Neural progenitor cell (in vitro differentiated cells): ENCODE measurements around the gene DDX47. TPM values are rescaled to one million over a fixed set of nuclear protein-coding genes. Genes with fewer than 3 reads are reported as not detected.
"Not testable (repeated sequence)": the region's sequence is repeated elsewhere in the genome, so short reads cannot be mapped to it uniquely, and the experiment has no call there.

Source experiments
- DNase-seq: peaks from one replicate; pipeline ENCODE4 v3.0.0-alpha.2; 2016; ENCODE audit warnings: low spot score
- H2AFZ ChIP-seq: fragments of 200-600 bp; sonication (generic); replicated peaks from 2 replicates; pipeline ENCODE4 v1.6.1; 2016; ENCODE audit warnings: antibody characterized with exemption
- H3F3A ChIP-seq: fragments of 200-600 bp; sonication (generic); 2 replicates; pipeline ENCODE4 v1.6.1; 2016; ENCODE audit warnings: antibody characterized with exemption, low read depth
- H3K27ac ChIP-seq: fragments of 200-600 bp; sonication (generic); 2 replicates; pipeline ENCODE4 v1.5.1; 2016; ENCODE audit warnings: mild to moderate bottlenecking
- H3K27me3 ChIP-seq: fragments of 200-600 bp; sonication (generic); 2 replicates; pipeline ENCODE4 v1.6.1; 2016; ENCODE audit warnings: mild to moderate bottlenecking, moderate library complexity
- H3K36me3 ChIP-seq: fragments of 200-600 bp; sonication (generic); 2 replicates; pipeline ENCODE4 v1.5.1; 2016
- H3K4me1 ChIP-seq: fragments of 200-600 bp; sonication (generic); 2 replicates; pipeline ENCODE4 v1.6.1; 2016; ENCODE audit warnings: mixed run types
- H3K4me2 ChIP-seq: fragments of 200-600 bp; sonication (generic); 2 replicates; pipeline ENCODE4 v1.6.1; 2016
- H3K4me3 ChIP-seq: fragments of 200-600 bp; sonication (generic); 2 replicates; pipeline ENCODE4 v1.5.1; 2016
- H3K79me2 ChIP-seq: fragments of 200-600 bp; sonication (generic); 2 replicates; pipeline ENCODE4 v1.6.1; 2016; ENCODE audit warnings: low read depth
- H3K9ac ChIP-seq: fragments of 200-600 bp; sonication (generic); 2 replicates; pipeline ENCODE4 v1.6.1; 2016
- H3K9me3 ChIP-seq: fragments of 200-600 bp; sonication (generic); 2 replicates; pipeline ENCODE4 v1.5.1; 2016; ENCODE audit warnings: low read depth
- H4K20me1 ChIP-seq: fragments of 200-600 bp; sonication (generic); 2 replicates; pipeline ENCODE4 v1.6.1; 2016; ENCODE audit warnings: low read depth
- H3K27ac Mint-ChIP-seq: 3 replicates; pipeline ENCODE4 v1.8.0; 2021; ENCODE audit warnings: mixed read lengths
- H3K27me3 Mint-ChIP-seq: 2 replicates; pipeline ENCODE4 v1.8.0; 2022; ENCODE audit warnings: low read depth, mild to moderate bottlenecking, inconsistent platforms, moderate library complexity, mixed read lengths; ENCODE audit not compliant: insufficient read depth
- H3K36me3 Mint-ChIP-seq: 3 replicates; pipeline ENCODE4 v1.8.0; 2021; ENCODE audit warnings: mixed read lengths
- H3K4me1 Mint-ChIP-seq: 3 replicates; pipeline ENCODE4 v1.8.0; 2021; ENCODE audit warnings: mixed read lengths
- H3K4me3 Mint-ChIP-seq: 3 replicates; pipeline ENCODE4 v1.8.0; 2021; ENCODE audit warnings: mild to moderate bottlenecking, moderate library complexity, mixed read lengths
- H3K9me3 Mint-ChIP-seq: 3 replicates; pipeline ENCODE4 v1.8.0; 2020; ENCODE audit warnings: mixed read lengths
- EZH2 ChIP-seq: fragments of 200-600 bp; sonication (generic); IDR thresholded peaks from 2 replicates; pipeline ENCODE4 v1.6.1; 2017; ENCODE audit warnings: antibody characterized with exemption, mild to moderate bottlenecking, moderate library complexity
- EZH2phosphoT487 ChIP-seq: fragments of 200-600 bp; sonication (generic); IDR thresholded peaks from 2 replicates; pipeline ENCODE4 v1.6.1; 2017; ENCODE audit warnings: antibody characterized with exemption
- total RNA-seq: library from RNA; depleted of rRNA; stranded (reverse); fragments of >200 nt; gene quantifications from 2 replicates; pipeline ENCODE4 v1.2.3, GENCODE V29; 2015; ENCODE audit warnings: low replicate concordance
- TF ChIP-seq, protein P1 (sequence below): fragments of 200-600 bp; sonication (generic); IDR thresholded peaks from 2 replicates; pipeline ENCODE4 v1.5.1; 2017; ENCODE audit warnings: antibody characterized with exemption, mild to moderate bottlenecking

The DDX47 gene
- total RNA-seq, 1 donor from 2014 or later: 107 TPM

DNA sequence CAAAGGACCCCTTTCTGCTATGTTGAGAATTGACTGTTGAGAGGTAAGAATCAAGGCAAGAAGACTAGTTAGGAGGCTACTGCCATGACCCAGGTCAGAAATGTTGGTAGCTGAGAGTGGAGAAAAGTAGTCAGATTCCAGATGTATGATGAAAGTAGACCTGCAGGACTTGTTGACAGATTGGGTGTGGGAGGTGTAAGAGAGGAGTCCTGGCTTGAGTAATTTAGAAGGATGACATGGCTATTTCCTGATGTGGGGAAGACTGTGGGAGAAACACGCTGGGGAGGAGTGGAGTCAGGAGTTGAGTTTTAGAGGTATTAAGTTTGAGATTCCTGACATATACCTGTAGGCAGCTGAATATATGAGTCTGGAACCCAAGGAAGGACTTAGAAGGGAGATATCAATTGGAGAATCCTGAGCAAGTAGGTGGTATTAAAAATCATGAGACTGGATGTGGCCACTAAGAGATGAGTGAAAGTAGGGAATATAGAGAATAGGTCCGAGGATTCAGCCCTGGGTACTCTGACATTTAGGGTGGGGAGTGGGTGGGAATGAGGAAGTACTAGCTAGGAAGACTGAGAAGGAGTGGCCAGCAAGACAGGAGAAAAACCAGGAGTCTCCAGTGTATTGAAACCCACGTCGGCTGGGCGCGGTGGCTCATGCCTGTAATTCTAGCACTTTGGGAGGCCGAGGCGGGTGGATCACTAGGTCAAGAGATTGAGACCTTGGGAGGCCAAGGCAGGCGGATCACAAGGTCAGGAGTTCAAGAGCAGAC lies 12.6 kb upstream of the DDX47 start:
- Histone ChIP-seq H3K27me3 (no peaks in the 10 kb centered on the region), H3F3A (peaks cover 4% of the 10 kb centered on the region), H2AFZ (no peak overlapping the region), H3K4me2 (no peak overlapping the region), H3K4me1 (peaks cover 5% of the 10 kb centered on the region), H3K9ac (no peak overlapping the region), H3K4me3 (no peak overlapping the region), H3K9me3 (no peaks in the 10 kb centered on the region), H3K27ac (no peak overlapping the region), H4K20me1 (no peaks in the 10 kb centered on the region), H3K79me2 (no peaks in the 10 kb centered on the region), H3K36me3 (no peaks in the 10 kb centered on the region)
- Mint-ChIP-seq H3K27ac (no peak overlapping the region), H3K27me3 (peaks cover 7% of the 10 kb centered on the region), H3K36me3 (peaks cover 2% of the 10 kb centered on the region), H3K4me1 (peaks cover 13% of the 10 kb centered on the region), H3K9me3 (peaks cover 4% of the 10 kb centered on the region), H3K4me3 (no peak overlapping the region)
- TF ChIP-seq, protein P1, sequence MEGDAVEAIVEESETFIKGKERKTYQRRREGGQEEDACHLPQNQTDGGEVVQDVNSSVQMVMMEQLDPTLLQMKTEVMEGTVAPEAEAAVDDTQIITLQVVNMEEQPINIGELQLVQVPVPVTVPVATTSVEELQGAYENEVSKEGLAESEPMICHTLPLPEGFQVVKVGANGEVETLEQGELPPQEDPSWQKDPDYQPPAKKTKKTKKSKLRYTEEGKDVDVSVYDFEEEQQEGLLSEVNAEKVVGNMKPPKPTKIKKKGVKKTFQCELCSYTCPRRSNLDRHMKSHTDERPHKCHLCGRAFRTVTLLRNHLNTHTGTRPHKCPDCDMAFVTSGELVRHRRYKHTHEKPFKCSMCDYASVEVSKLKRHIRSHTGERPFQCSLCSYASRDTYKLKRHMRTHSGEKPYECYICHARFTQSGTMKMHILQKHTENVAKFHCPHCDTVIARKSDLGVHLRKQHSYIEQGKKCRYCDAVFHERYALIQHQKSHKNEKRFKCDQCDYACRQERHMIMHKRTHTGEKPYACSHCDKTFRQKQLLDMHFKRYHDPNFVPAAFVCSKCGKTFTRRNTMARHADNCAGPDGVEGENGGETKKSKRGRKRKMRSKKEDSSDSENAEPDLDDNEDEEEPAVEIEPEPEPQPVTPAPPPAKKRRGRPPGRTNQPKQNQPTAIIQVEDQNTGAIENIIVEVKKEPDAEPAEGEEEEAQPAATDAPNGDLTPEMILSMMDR: no peak
- TF ChIP-seq EZH2phosphoT487 (no peak), EZH2 (no peak)
- DNase-seq: no peak

DNA sequence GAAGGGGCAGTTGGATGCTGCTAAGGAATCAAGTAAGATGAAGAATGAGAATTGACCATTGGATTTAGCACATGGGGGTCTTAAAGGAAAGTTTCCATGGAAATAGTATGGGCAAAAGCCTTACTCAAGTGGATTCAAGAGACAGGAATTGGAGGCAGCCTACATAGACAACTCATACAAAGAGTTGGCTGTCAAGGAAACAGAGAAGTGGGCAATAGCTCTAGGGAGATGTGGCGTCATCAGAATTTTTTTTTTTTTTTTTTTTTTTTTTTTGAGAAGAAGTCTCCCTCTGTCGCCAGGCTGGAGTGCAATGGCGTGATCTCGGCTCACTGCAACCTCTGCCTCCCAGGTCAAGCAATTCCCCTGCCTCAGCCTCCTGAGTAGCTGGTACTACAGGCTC lies 11.5 kb upstream of the DDX47 start:
- not testable (repeated sequence) for H3K27ac Mint-ChIP-seq
- H3K4me1 Mint-ChIP-seq: peaks cover 13% of the 10 kb centered on the region

DNA sequence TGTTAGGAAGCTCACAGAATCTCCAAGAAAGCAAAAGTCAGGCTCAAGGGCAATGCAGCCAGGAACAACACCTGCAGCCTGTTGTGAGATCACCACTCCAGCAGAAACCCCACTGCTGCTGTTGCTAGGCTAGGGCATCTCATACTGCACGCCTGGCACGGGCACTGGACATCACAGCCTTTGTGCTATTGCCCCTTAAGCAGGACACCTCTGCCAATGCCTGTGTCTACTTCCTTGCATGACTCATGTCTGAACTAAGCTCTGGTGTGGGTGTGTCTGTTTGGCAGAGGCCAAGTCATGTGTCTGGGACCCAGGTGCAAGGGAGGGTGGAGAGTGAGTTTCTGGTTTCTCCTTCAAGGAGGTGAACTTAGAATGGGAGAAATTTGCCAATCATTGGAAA lies 10.0 kb upstream of the DDX47 start:
- Mint-ChIP-seq H3K4me1 (peaks cover 8% of the 10 kb centered on the region), H3K9me3 (peaks cover 4% of the 10 kb centered on the region), H3K27me3 (peaks cover 7% of the 10 kb centered on the region), H3K27ac (no peak overlapping the region), H3K4me3 (no peak overlapping the region), H3K36me3 (no peaks in the 10 kb centered on the region)
- Histone ChIP-seq H3K4me2 (no peak overlapping the region), H2AFZ (no peak overlapping the region), H3K4me1 (peaks cover 5% of the 10 kb centered on the region), H3K9ac (no peak overlapping the region), H3K27me3 (no peaks in the 10 kb centered on the region), H3F3A (peaks cover 4% of the 10 kb centered on the region), H3K36me3 (no peaks in the 10 kb centered on the region), H3K9me3 (no peaks in the 10 kb centered on the region), H3K79me2 (no peaks in the 10 kb centered on the region), H3K4me3 (no peak overlapping the region), H3K27ac (no peak overlapping the region), H4K20me1 (no peaks in the 10 kb centered on the region)
- TF ChIP-seq EZH2: no peak
- TF ChIP-seq EZH2phosphoT487: no peak
- TF ChIP-seq, protein P1: no peak
- no peak for DNase-seq

More for the DNA sequence above, 11.5 kb upstream of the DDX47 start:
- not testable (repeated sequence) for H3K9me3 ChIP-seq, H3K9ac ChIP-seq, DNase-seq, H3K27me3 Mint-ChIP-seq, H3F3A ChIP-seq, H3K27me3 ChIP-seq, H3K79me2 ChIP-seq, H3K4me1 ChIP-seq, H2AFZ ChIP-seq, H3K4me3 Mint-ChIP-seq, H3K4me2 ChIP-seq, H3K9me3 Mint-ChIP-seq, H3K27ac ChIP-seq, H3K36me3 Mint-ChIP-seq, H3K36me3 ChIP-seq, H3K4me3 ChIP-seq, H4K20me1 ChIP-seq

DNA sequence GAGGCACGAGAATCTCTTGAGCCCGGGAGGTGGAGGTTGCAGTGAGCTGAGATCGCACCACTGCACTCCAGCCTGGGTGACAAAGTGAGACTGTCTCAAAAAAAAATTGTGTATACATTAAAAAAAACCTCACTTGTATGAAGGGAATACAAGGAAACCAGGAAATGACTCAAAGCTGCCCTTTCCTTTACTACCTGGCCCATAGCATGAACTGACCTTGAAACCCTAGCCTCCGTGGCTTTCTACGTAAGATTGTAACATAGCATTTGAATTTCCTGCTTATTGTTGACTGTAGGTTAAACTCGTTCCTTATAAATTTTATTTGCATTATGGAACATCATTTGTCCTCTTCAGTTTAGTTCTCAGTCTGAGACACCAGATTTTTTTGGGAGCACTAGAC lies 9.1 kb upstream of the DDX47 start:
- Mint-ChIP-seq H3K27me3 (peaks cover 7% of the 10 kb centered on the region), H3K4me3 (no peak overlapping the region), H3K36me3 (no peaks in the 10 kb centered on the region), H3K27ac (no peak overlapping the region), H3K9me3 (peaks cover 4% of the 10 kb centered on the region), H3K4me1 (peaks cover 13% of the 10 kb centered on the region)
- H3K9ac ChIP-seq: no peak overlapping the region
- H2AFZ ChIP-seq: no peak overlapping the region
- no peaks in the 10 kb centered on the region for H3K79me2 ChIP-seq
- H3K27me3 ChIP-seq: no peaks in the 10 kb centered on the region
- H3K9me3 ChIP-seq: no peaks in the 10 kb centered on the region
- no peaks in the 10 kb centered on the region for H3K36me3 ChIP-seq
- no peak for DNase-seq
- no peak overlapping the region for H3K4me3 ChIP-seq
- H4K20me1 ChIP-seq: no peaks in the 10 kb centered on the region
- H3F3A ChIP-seq: peaks cover 4% of the 10 kb centered on the region
- H3K4me2 ChIP-seq: no peak overlapping the region
- H3K4me1 ChIP-seq: peaks cover 5% of the 10 kb centered on the region
- no peak overlapping the region for H3K27ac ChIP-seq
- TF ChIP-seq, protein P1: no peak
- no peak for TF ChIP-seq EZH2phosphoT487
- no peak for TF ChIP-seq EZH2
